ENCODE measurements around the gene SLC26A9. TPM values are rescaled to one million over a fixed set of nuclear protein-coding genes. Genes with fewer than 3 reads are reported as not detected.

Gene SLC26A9
- total RNA-seq, 2 donors from 2014 or later = 0.22 TPM

DNA sequence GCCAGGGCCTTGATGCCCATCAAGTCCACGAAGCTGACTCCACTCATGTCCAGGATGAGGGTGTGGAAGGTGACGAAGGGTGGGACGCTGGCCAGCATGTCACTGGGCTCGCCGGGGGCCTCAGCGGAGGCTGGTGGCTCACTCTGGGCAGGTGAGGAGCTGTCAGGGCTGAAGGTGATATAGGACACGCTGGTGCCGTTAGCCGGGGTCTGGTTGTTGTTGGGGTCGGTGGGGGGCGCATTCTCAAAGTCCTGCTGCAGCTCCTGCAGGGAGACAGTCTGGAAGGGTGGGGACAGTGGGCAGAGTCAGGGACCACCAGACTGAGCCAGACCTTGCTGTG lies 21.7 kb downstream of the SLC26A9 start:
- Mint-ChIP-seq H3K27me3 (ENCODE audit: insufficient read depth) (no peaks in the 10 kb centered on the region), H3K27ac (peak overlapping the region; percentile 74)

DNA sequence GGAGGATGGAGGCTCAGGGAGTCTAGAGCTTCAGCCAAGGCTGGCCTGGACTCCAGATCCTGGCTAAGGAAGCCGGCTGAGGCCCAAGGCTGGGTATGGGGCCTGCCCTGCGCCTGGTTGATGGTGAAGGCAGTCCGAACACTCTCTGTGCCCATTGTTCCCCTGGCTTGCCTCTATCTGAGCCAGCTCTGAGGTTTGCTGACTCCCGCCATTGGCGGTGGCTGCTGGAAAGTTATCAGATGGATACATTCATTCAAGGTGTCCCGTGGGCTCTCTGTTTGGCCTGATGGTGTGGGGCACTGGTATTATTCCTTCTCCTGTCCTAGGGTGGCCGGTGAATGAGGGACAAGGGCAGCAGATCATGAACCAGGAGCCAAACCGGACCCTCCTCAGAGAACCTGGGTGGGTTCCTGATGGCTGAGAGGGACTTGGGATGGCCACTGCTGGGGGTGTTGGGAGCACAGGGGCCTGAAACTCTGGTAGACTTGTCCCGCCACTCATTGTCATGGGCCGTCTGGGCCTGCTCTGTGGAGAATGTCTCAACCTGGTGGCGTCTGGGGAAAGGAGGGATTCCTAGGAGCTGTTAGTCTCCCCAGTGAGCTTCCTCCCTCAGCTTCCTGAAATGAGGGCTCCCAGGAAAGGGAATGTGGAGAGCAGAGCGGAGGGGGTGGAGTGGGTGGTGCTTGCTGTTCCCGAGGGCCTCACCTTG lies 22.2 kb downstream of the SLC26A9 start:
- H3K4me3 Mint-ChIP-seq = no peak overlapping the region
- TF ChIP-seq, protein P1, sequence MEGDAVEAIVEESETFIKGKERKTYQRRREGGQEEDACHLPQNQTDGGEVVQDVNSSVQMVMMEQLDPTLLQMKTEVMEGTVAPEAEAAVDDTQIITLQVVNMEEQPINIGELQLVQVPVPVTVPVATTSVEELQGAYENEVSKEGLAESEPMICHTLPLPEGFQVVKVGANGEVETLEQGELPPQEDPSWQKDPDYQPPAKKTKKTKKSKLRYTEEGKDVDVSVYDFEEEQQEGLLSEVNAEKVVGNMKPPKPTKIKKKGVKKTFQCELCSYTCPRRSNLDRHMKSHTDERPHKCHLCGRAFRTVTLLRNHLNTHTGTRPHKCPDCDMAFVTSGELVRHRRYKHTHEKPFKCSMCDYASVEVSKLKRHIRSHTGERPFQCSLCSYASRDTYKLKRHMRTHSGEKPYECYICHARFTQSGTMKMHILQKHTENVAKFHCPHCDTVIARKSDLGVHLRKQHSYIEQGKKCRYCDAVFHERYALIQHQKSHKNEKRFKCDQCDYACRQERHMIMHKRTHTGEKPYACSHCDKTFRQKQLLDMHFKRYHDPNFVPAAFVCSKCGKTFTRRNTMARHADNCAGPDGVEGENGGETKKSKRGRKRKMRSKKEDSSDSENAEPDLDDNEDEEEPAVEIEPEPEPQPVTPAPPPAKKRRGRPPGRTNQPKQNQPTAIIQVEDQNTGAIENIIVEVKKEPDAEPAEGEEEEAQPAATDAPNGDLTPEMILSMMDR (conservative IDR thresholded peaks at IDR 0.05) = no peak
- no peaks in the 10 kb centered on the region for H3K27me3 Mint-ChIP-seq (ENCODE audit: insufficient read depth)
- no peaks in the 10 kb centered on the region for H3K9me3 Mint-ChIP-seq
- 78 to 92% methylated on average over 7 to 13 of the region's 13 CpGs for WGBS, 2 experiments (ENCODE audit: insufficient coverage in 1 of 2, insufficient read length in 1 of 2)
- H3K4me1 Mint-ChIP-seq = peaks cover 18% of the 10 kb centered on the region
- H3K4me3 ChIP-seq (ENCODE audit: low read length) = no peak overlapping the region
- no peaks in the 10 kb centered on the region for H3K36me3 ChIP-seq (ENCODE audit: control insufficient read depth, insufficient read depth, low read length)
- no peak overlapping the region for H3K9ac ChIP-seq (ENCODE audit: extremely low read depth, low read length, poor library complexity, severe bottlenecking)
- H3K27me3 ChIP-seq (ENCODE audit: control insufficient read depth, insufficient read depth, low read length, poor library complexity, severe bottlenecking) = no peaks in the 10 kb centered on the region
- H3K27ac ChIP-seq (ENCODE audit: low read depth, low read length) = no peak overlapping the region
- no peaks in the 10 kb centered on the region for H3K36me3 Mint-ChIP-seq (ENCODE audit: low read depth)
- DNase-seq = peak; percentile 35
- peaks cover 7% of the 10 kb centered on the region for H3K4me1 ChIP-seq (ENCODE audit: control insufficient read depth, insufficient read depth, low read length)
- H3K9me3 ChIP-seq (ENCODE audit: control insufficient read depth, low read length) = no peaks in the 10 kb centered on the region
- peak overlapping the region; percentile 74 for H3K27ac Mint-ChIP-seq

More for the DNA sequence above, 21.7 kb downstream of the SLC26A9 start:
- Mint-ChIP-seq H3K9me3 (no peaks in the 10 kb centered on the region), H3K36me3 (ENCODE audit: low read depth) (no peaks in the 10 kb centered on the region), H3K4me3 (no peak overlapping the region), H3K4me1 (peaks cover 18% of the 10 kb centered on the region)
- Histone ChIP-seq H3K9me3 (ENCODE audit: control insufficient read depth, low read length) (no peaks in the 10 kb centered on the region), H3K36me3 (ENCODE audit: control insufficient read depth, insufficient read depth, low read length) (no peaks in the 10 kb centered on the region), H3K4me3 (ENCODE audit: low read length) (no peak overlapping the region), H3K4me1 (ENCODE audit: control insufficient read depth, insufficient read depth, low read length) (peaks cover 7% of the 10 kb centered on the region), H3K27me3 (ENCODE audit: control insufficient read depth, insufficient read depth, low read length, poor library complexity, severe bottlenecking) (no peaks in the 10 kb centered on the region), H3K27ac (ENCODE audit: low read depth, low read length) (no peak overlapping the region), H3K9ac (ENCODE audit: extremely low read depth, low read length, poor library complexity, severe bottlenecking) (no peak overlapping the region)
- WGBS, 2 experiments (ENCODE audit: insufficient coverage in 1 of 2, insufficient read length in 1 of 2) = 95 to 100% methylated on average over 6 to 11 of the region's 11 CpGs
- DNase-seq = peak; percentile 36
- TF ChIP-seq, protein P1 (conservative IDR thresholded peaks at IDR 0.05) = no peak

DNA sequence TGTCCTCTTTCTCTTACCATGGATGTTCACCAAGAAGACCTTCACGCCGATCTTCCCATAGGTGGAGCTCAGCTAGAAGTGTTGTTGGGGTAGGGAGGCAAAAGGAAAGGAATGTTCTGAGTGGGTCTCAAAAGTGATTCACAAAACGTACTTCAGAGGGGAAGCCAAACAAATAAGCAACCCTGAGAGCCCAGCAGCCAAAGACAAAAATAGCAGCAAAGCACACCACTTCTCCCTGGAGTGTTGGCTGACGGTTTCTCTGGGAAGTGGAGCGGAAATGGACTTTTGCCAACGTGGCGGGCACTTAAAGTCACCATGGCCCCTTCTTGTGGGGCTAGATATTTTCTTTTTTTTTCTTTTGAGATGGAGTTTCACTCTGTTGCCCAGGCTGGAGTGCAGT lies 23.1 kb downstream of the SLC26A9 start:
- Histone ChIP-seq H3K9ac (ENCODE audit: extremely low read depth, low read length, poor library complexity, severe bottlenecking) (no peak overlapping the region), H3K27ac (ENCODE audit: low read depth, low read length) (no peak overlapping the region), H3K36me3 (ENCODE audit: control insufficient read depth, insufficient read depth, low read length) (no peaks in the 10 kb centered on the region), H3K9me3 (ENCODE audit: control insufficient read depth, low read length) (no peaks in the 10 kb centered on the region), H3K4me3 (ENCODE audit: low read length) (no peak overlapping the region), H3K27me3 (ENCODE audit: control insufficient read depth, insufficient read depth, low read length, poor library complexity, severe bottlenecking) (no peaks in the 10 kb centered on the region), H3K4me1 (ENCODE audit: control insufficient read depth, insufficient read depth, low read length) (peaks cover 7% of the 10 kb centered on the region)
- H3K9me3 Mint-ChIP-seq = no peaks in the 10 kb centered on the region
- no peak overlapping the region for H3K27ac Mint-ChIP-seq
- peaks cover 26% of the 10 kb centered on the region for H3K4me1 Mint-ChIP-seq
- no peaks in the 10 kb centered on the region for H3K36me3 Mint-ChIP-seq (ENCODE audit: low read depth)
- no peaks in the 10 kb centered on the region for H3K27me3 Mint-ChIP-seq (ENCODE audit: insufficient read depth)
- TF ChIP-seq, protein P1 (conservative IDR thresholded peaks at IDR 0.05) = no peak
- DNase-seq = no peak
- H3K4me3 Mint-ChIP-seq = no peak overlapping the region
- WGBS, 2 experiments (ENCODE audit: insufficient coverage in 1 of 2, insufficient read length in 1 of 2) = 67 to 93% methylated on average over 1 to 7 of the region's 7 CpGs
